HG03575 (cell line): ENCODE data around the gene CBX6.
"Not testable (repeated sequence)": the region's sequence is repeated elsewhere in the genome, so short reads cannot be mapped to it uniquely, and the experiment has no call there.

Source experiments
- ATAC-seq: cut with Tn5 transposase; IDR thresholded peaks from one replicate; pipeline ENCODE4 v1.9.1; 2021; ENCODE audit not compliant: unreplicated experiment, insufficient number of reproducible peaks, low FRiP score; ENCODE audit errors: extremely low read depth

The CBX6 gene

DNA sequence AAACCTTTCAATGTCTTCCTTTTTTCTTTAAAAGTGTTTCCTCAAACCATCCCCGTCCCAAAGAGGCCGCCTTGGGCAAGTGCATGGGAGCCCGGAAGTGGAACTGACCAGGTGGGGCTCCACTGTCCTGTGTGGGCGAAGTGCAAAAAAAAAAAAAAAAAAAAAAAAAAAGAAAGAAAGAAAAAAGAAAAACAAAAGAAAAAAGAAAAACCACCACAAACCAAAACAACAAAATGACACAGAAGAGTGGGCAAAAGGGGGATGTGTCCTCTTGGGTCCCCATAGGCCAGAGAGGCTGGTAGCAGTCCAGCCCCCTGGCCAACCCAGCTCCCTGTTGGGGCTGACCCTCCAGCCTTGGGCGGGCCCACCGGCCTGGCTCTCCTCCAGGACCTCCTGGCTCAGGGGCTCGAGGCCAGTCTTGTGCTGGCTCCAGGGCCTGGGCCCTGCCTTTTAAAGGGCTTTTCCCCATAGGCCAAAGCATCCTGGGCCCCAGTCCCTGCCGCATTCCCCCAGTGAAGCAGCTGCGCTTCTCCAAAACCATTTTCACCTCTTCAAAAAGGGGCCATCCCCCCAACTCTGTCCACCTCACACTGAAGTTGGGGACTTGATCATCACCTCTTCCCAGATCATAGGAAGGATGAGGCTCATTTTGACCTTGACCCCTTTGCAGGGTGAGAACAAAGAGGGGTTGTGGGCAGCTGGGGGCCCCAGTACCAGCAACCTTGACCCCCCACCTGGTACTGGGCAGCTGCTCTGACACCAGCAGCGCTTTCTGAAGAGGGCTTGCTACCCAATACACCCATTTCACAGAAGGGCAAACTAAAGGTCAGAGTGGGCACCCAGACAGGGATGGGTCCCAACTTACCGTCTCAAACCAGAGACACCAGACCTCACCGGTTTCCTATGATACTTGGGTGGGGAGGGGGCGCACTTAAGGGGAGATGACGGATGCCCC lies 9.4 kb downstream of the CBX6 start:
- no peak for ATAC-seq

DNA sequence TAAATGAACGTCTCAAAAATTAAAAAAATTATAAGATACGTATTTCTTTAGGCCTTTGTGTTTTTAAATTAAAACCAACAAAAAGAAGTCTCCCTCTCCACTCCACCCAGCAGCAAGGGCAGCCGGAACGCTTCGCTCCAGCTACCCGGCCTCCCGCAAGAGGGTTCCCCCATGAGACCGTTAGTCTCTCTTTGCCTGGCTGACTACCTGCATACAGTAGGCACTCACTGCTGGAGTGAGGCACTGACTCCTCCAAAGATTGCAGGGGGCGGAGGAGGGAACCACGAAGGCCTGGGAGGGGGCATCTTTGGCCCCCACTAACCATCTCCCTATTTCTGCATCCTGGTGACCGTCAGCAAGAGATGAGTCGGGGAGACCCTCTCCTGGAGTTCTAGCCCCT lies 10.1 kb downstream of the CBX6 start:
- ATAC-seq, result no peak

- ATAC-seq, result no peak
Observed at GRCh38 chr22:38861170-38861876, 10.7 kb downstream of the CBX6 start.

- no peak for ATAC-seq
Observed at GRCh38 chr22:38860283-38861169, 11.5 kb downstream of the CBX6 start.

- ATAC-seq, result no peak
Observed at GRCh38 chr22:38859581-38860282, 12.3 kb downstream of the CBX6 start.

DNA sequence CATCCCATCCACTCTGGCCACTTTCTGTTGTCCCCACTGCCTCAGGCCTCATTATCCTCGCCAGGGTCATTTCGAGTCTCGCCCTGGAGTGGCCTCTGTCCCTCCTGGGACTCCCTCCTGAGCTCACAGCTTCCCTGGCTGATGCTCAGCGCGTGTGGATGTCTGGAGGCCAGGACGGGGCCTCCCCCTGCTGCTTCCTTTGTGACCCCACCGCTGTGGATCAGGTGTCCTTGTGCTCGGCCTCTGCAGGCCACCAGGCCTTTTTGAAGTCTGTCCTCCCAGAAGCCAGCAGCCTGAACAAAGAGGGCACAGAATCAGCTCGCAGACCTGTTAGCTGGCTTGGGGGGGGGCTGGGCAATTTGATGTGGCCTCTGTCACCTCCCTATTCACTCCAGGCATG lies 13.5 kb downstream of the CBX6 start:
- no peak for ATAC-seq

GRCh38 chr22:38854476-38854875 lies 17.5 kb downstream of the CBX6 start:
- not testable (repeated sequence) for ATAC-seq

DNA sequence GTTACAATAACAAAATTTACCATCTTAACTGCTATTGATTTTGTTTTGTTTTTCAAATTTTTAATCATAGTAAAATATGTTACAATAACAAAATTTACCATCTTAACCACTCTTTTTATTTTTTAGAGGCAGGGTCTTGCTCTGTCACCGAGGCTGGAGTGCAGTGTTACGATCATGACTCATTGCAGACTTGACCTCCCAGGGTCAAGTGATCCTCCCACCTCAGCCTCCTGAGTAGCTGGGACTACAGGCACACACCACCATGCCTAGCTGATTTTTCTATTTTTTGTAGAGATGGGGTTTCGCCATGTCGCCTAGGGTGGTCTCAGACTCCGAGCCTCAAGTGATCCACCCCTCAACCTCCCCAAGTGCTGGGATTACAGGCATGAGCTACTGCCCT lies 18.1 kb downstream of the CBX6 start:
- not testable (repeated sequence) for ATAC-seq

DNA sequence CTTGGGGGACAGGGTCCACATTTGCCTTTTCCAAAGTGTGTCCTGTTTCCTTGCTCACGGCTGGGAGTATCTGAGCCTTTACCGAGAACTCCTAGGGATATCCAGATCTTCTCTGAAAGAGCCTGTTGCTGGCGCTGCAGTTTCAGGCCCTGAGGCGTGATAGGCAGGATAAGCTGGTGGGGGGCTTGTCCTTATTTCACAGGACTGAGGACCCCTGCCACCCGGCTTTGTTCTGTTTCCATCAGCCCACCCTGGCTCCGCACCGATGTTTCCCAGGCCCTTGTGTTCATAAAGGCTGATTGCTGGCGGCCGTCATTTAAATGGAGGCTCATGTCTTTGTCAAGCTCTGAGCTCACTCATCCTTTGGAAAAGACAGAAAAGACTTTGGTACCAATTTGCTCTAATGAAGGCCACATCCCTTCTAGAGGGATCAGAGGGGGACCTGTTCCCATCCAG lies 18.8 kb downstream of the CBX6 start:
- ATAC-seq, result no peak

GRCh38 chr22:38852522-38852921 lies 19.5 kb downstream of the CBX6 start:
- ATAC-seq, result no peak

DNA sequence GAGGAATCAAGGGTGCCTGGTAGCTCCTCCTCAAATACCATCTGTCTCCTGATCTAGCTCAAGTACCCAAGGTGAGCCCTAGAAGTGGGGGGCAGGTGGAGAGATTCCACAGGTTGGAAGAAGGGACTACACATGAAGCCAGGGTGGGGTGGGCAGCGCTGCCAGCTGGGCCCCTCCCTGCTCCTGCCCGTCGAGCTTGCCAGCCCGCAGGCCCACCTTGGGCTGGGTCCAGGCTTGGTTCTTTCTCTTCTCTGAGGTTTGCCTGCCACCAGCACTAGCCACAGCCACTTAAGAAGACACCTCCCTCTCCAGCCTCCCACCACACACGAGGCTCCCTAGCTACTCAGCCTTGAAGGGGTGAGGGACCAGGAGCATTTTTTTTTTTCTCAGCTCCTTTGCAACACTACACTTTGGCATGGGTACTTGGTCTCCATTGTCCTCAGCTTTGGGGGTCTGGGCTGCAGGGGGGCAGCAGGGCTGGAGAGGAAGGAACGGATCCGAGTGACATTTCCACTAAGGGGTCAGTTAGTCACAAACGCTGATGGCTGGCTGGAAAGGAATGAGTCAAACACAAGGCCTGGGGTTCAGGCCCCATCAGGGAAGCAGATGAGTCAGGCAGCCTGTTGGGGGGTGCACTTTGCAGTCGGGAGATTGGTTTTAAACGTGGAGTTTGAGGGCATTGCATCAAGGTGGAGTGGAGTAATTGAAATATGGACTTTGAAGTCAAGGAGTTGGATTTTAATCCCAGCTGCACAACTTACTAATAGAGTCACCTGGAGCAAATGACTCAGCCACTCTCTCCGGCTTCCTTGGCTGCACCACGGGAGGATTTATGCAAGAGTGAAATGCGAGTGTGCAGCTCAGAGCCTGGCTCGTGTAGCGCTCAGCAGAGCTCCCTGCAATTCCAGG lies 20.8 kb downstream of the CBX6 start:
- ATAC-seq, result no peak

DNA sequence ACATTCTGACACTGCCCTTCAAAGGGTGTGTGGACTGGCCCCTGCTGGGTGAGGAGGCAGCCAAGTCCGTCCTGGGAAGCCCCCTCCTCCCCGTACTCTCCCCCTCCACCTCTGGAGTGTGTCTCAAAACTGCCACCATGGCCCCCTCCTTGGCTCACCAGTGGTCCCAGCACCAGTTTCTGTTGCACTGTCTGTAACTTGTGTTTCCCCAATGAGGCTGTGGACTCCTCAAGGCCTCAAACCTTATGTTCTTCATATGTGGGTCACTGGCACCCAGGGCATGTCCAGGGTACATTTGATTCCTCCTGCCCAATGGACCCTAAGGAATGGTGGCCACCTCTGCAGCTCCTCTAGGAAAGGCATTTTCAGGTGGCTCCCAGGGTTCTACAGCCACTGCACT lies 21.6 kb downstream of the CBX6 start:
- ATAC-seq, result no peak

DNA sequence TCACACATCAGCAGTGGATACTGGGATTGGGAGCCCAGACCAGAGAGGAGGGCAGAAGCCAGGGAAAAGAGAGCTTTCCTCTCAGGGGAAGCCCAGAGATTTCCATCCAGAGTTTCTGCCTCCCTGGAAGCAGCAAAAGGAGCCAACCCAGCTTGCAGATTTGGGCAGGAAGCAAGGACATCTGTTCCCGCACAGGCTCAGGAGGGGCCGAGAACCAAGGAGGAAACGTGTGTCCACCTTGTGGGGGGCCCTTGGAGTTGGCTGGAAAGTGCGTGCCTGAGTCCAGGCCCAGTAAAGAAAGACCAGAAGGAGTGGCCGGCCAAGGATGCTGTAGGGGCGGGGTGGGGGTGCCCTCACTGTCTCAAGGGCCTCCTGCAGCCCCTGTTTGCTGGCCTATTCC lies 22.2 kb downstream of the CBX6 start:
- ATAC-seq, result no peak

DNA sequence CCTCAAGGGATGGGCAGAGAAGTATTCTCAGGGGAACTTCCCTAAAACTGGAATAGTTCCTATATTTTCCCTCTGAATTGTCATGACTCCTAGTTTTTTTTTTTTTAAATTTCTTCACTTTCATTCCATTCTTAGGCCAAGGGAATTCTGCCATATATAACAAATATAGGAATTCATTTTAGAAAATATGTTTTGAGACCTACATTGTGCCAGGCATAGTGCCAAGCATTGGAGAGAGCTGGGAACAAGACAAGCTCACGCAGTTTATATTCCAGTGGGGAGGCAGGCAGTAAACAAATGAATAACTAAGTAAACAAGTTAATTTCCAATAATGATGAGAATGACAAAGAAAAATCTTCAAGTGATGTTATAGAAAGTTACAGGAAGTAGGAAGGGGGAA lies 25.6 kb downstream of the CBX6 start:
- ATAC-seq, result no peak

DNA sequence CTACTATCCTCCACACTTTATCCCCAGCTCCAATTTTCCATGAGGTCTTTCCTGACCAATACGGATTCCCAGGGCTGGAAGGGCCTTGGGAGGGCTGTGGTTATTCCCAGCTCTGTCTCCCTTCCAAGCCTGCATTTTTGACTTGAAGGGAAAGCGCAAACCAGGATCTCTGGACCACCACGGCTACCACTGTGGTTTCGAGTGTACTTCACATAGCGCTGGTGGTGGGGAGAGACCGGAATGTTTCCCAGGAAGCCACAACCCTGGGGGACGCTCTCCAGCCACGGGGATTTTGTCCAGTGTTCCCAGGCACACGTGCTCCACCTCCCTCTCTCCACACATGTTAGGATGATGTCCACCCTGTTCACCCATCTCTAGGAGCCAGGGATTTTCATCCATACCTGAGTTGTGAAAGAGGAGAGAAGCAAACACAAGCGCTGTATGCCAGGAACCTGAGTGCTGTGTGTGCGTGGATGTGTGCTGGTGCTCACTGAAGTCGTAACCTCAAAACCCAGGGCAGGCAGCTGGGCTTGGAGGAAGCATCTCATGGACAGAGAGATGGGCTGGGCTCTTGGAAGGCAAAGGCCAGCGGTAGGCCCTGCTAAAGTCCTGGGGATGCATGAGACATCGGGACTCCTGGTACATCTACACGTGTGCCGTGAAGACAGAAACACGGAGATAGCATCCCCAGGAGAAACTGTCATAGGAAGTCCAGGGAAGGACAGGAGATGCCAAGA lies 26.8 kb downstream of the CBX6 start:
- ATAC-seq, result no peak

- ATAC-seq, result no peak
Observed at GRCh38 chr22:38844315-38845003, 27.6 kb downstream of the CBX6 start.
